Fibroblast of skin of scalp (primary cell): ENCODE results near the gene OPCML.

Experiments used
- DNase-seq: peaks from one replicate; pipeline ENCODE4 v3.0.0-alpha.2; 2013

OPCML gene

GRCh38 chr11:133224271-133224670, 308.0 kb downstream of the OPCML start:
- DNase-seq = no peak

- no peak for DNase-seq
These were observed 309.6 kb downstream of the OPCML start for GRCh38 chr11:133222425-133223330.

- no peak for DNase-seq
These were observed 312.8 kb downstream of the OPCML start for GRCh38 chr11:133219543-133219942.

- no peak for DNase-seq
These were observed 315.5 kb downstream of the OPCML start for GRCh38 chr11:133216813-133217212.

- no peak for DNase-seq
These were observed 316.6 kb downstream of the OPCML start for GRCh38 chr11:133215596-133216230.

GRCh38 chr11:133214646-133215045, 317.7 kb downstream of the OPCML start:
- no peak for DNase-seq

- no peak for DNase-seq
These were observed 320.1 kb downstream of the OPCML start for GRCh38 chr11:133212201-133212600.

GRCh38 chr11:133207995-133208394, 324.3 kb downstream of the OPCML start:
- DNase-seq = no peak

GRCh38 chr11:133206313-133207005, 325.8 kb downstream of the OPCML start:
- no peak for DNase-seq

GRCh38 chr11:133204158-133204557, 328.1 kb downstream of the OPCML start:
- DNase-seq = no peak

- no peak for DNase-seq
These were observed 329.5 kb downstream of the OPCML start for GRCh38 chr11:133202816-133203215.

GRCh38 chr11:133198438-133198837, 333.9 kb downstream of the OPCML start:
- DNase-seq = no peak

- no peak for DNase-seq
These were observed 334.9 kb downstream of the OPCML start for GRCh38 chr11:133197425-133197824.

- DNase-seq = no peak
These were observed 340.4 kb downstream of the OPCML start for GRCh38 chr11:133191931-133192330.

GRCh38 chr11:133181667-133182066, 350.6 kb downstream of the OPCML start:
- DNase-seq = no peak

- DNase-seq = no peak
These were observed 351.2 kb downstream of the OPCML start for GRCh38 chr11:133181066-133181465.

GRCh38 chr11:133180201-133180600, 352.1 kb downstream of the OPCML start:
- DNase-seq = no peak

GRCh38 chr11:133176748-133177147, 355.6 kb downstream of the OPCML start:
- DNase-seq = no peak

GRCh38 chr11:133175103-133175502, 357.2 kb downstream of the OPCML start:
- DNase-seq = no peak

GRCh38 chr11:133173810-133174412, 358.4 kb downstream of the OPCML start:
- no peak for DNase-seq

- DNase-seq = no peak
These were observed 360.0 kb downstream of the OPCML start for GRCh38 chr11:133172349-133172748.

- DNase-seq = no peak
These were observed 360.9 kb downstream of the OPCML start for GRCh38 chr11:133171374-133171773.

GRCh38 chr11:133168016-133168415, 364.3 kb downstream of the OPCML start:
- no peak for DNase-seq
